CD1c-positive myeloid dendritic cell (primary cell): ENCODE results near the gene MAML3.
A peak's percentile ranks its signal among the peaks of the same experiment; 100 is the strongest.

ENCODE experiments used
- DNase-seq: peaks from one replicate; pipeline ENCODE4 v3.0.0-alpha.2; 2016; ENCODE audit errors: extremely low spot score

Gene MAML3

GRCh38 chr4:140003876-140004548 lies 150.0 kb downstream of the MAML3 start:
- DNase-seq: no peak

GRCh38 chr4:140000232-140000631 lies 153.8 kb downstream of the MAML3 start:
- DNase-seq: no peak

- DNase-seq: peak; percentile 88
Measured at GRCh38 chr4:139988863-139989765, 164.9 kb downstream of the MAML3 start.

GRCh38 chr4:139987502-139987850 lies 166.5 kb downstream of the MAML3 start:
- DNase-seq: peak; percentile 59

GRCh38 chr4:139986689-139987501 lies 167.1 kb downstream of the MAML3 start:
- no peak for DNase-seq

- DNase-seq: no peak
Measured at GRCh38 chr4:139986106-139986505, 167.9 kb downstream of the MAML3 start.

- DNase-seq: no peak
Measured at GRCh38 chr4:139985401-139985800, 168.6 kb downstream of the MAML3 start.

- DNase-seq: peak; percentile 66
Measured at GRCh38 chr4:139984471-139984870, 169.5 kb downstream of the MAML3 start.

GRCh38 chr4:139978692-139979091 lies 175.3 kb downstream of the MAML3 start:
- DNase-seq: peak; percentile 72

GRCh38 chr4:139977838-139978609 lies 176.0 kb downstream of the MAML3 start:
- peak; percentile 20 for DNase-seq

GRCh38 chr4:139975830-139976272 lies 178.1 kb downstream of the MAML3 start:
- DNase-seq: peak; percentile 87

GRCh38 chr4:139973616-139974015 lies 180.4 kb downstream of the MAML3 start:
- no peak for DNase-seq

GRCh38 chr4:139973015-139973414 lies 181.0 kb downstream of the MAML3 start:
- DNase-seq: no peak

- DNase-seq: peak; percentile 22
Measured at GRCh38 chr4:139972305-139972704, 181.7 kb downstream of the MAML3 start.

GRCh38 chr4:139971111-139971510 lies 182.9 kb downstream of the MAML3 start:
- no peak for DNase-seq

- DNase-seq: no peak
Measured at GRCh38 chr4:139969635-139970266, 184.2 kb downstream of the MAML3 start.

GRCh38 chr4:139968831-139969230 lies 185.2 kb downstream of the MAML3 start:
- no peak for DNase-seq

GRCh38 chr4:139966383-139966782 lies 187.6 kb downstream of the MAML3 start:
- DNase-seq: no peak

- no peak for DNase-seq
Measured at GRCh38 chr4:139965789-139966188, 188.2 kb downstream of the MAML3 start.

GRCh38 chr4:139963708-139964107 lies 190.3 kb downstream of the MAML3 start:
- DNase-seq: no peak

- no peak for DNase-seq
Measured at GRCh38 chr4:139962130-139962684, 191.8 kb downstream of the MAML3 start.
